ENCODE data around the gene RING1.

- TF ChIP-seq CTCF (IDR thresholded peaks at IDR 0.05) (no peak), POLR2AphosphoS5 (IDR thresholded peaks at IDR 0.05; ENCODE audit: low read depth, low read length) (no peak), SMC3 (IDR thresholded peaks at IDR 0.05; ENCODE audit: low read depth, low read length) (no peak), NRF1 (IDR thresholded peaks at IDR 0.05; ENCODE audit: low read depth, low read length) (no peak), USF1 (IDR thresholded peaks at IDR 0.05; ENCODE audit: borderline replicate concordance, low read depth) (no peak), EP300 (IDR thresholded peaks at IDR 0.05; ENCODE audit: borderline replicate concordance in 1 of 2, low read depth in 1 of 2, low read length in 1 of 2) (no peak), TEAD4 (IDR thresholded peaks at IDR 0.05; ENCODE audit: borderline replicate concordance, insufficient read depth) (no peak)
Measured at GRCh38 chr6:33213989-33214335, 5.7 kb downstream of the RING1 start.

All from SK-N-SH (cell line).